GM10847 (cell line): ENCODE measurements around the gene EXOC5.

Source experiments
- POLR2A ChIP-seq: IDR thresholded peaks from 2 replicates; pipeline ENCODE4 v1.6.1; 2011; ENCODE audit not compliant: insufficient read length; ENCODE audit errors: extremely low read depth

The EXOC5 gene, protein sequence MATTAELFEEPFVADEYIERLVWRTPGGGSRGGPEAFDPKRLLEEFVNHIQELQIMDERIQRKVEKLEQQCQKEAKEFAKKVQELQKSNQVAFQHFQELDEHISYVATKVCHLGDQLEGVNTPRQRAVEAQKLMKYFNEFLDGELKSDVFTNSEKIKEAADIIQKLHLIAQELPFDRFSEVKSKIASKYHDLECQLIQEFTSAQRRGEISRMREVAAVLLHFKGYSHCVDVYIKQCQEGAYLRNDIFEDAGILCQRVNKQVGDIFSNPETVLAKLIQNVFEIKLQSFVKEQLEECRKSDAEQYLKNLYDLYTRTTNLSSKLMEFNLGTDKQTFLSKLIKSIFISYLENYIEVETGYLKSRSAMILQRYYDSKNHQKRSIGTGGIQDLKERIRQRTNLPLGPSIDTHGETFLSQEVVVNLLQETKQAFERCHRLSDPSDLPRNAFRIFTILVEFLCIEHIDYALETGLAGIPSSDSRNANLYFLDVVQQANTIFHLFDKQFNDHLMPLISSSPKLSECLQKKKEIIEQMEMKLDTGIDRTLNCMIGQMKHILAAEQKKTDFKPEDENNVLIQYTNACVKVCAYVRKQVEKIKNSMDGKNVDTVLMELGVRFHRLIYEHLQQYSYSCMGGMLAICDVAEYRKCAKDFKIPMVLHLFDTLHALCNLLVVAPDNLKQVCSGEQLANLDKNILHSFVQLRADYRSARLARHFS

DNA sequence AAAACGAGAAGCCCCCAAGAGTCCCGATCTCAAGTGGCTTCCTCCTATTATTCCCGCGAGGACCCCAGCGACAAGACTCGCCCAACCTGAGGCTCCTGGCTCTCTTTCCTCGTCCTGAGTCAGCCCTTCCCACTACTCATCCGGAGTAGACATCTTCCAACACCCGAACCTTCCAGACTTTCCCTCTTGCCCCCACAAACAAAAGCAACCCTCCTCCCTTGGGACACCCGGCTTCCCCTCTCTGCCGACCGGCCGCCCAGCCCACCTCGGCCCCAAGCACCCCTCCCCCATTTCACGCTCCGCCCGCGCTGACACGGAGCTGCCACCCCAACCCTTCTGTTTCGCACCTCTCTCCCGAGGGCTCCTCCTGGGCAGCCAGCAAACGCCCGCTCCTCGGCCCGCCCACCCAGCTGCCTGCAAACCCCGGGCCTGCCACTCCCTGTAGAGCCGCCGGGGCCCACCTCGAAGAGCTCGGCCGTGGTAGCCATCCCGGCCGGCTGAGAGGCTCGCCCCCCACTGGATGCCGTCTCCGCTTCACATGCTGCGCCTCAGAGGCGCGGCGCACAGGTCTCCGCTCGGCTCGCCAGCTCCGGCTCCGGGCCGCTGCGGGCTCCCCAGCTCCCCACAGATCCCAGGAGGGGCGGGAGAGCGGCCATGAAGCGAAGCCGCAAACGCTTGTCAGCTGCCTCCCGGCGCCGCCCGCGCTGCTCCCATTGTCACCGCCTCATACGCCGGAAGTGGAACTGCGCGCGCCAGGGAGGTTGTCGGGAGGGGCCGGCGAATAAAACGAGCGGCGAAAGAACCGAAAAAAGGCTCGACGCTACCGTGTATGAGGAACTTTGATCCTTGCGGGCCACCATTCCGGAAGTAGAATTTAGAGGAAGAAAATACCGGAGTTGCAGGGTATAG, at the start of gene EXOC5, which contains the start of gene AP5M1:
TSS of gene EXOC5 (minus strand) at position 745 of the 909 bp plus-strand sequence. CDS start at position 488, 257 bp downstream.
TSS of gene AP5M1 (plus strand) at position 811 of the 909 bp plus-strand sequence. CDS start 344 bp downstream, outside the sequence.
- peak; percentile 35 for TF ChIP-seq POLR2A

DNA sequence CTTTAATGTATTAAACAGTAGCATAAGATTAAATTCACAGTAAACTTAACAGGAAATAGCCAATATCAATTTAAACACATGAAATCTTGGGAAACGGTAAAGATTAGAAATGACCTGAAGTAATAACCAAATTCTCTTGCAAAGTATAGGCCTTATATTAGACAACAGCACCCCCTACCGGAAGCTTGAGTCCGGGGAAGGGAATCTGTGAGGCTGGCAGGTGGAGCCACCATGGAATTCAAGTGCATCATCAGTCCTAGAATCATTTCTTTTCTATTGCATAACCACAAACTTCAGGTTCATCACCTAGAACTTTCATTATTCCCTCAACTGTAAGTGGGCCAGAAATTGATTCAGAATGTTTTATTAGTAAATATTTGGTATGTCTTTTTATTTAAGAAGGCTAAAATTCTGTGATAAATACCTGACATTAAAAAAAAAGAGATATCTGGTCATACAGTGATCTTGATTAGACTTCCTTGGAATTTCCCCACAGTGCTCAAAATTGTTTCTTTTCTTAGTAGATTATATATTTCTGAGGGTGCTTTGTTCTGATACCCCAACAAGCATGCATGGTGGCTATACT, 48.6 kb upstream of the EXOC5 start:
- no peak for TF ChIP-seq POLR2A

DNA sequence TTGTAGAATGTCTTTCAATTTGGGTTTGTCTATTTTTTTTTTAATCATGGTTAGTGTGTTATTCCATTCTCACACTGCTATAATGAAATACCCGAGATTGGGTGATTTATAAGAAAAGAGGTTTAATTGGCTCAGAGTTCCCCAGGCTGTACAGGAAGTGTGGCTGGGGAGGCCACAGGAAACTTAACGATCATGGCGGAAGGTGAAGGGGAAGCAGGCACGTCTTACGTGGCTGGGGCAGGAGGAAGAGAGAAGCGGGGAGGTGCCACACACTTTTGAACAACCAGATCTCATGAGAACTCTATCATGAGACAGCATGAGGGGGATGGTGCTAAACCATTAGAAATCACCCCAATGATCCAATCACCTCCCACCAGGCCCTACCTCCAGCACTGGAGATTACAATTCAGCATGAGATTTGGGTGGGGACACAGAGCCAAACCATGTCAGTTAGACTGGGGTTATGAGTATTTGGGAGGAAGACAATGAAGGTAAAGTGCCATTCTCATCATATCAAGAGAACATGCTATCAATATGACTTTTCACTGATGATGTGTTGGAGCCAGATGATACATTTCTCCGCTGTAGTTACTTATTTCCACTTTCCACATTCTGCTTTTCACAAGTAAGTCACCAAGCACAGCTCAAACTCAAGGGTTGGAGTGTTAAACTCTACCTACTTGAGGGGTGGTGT, 45.8 kb upstream of the EXOC5 start:
- TF ChIP-seq POLR2A: no peak

DNA sequence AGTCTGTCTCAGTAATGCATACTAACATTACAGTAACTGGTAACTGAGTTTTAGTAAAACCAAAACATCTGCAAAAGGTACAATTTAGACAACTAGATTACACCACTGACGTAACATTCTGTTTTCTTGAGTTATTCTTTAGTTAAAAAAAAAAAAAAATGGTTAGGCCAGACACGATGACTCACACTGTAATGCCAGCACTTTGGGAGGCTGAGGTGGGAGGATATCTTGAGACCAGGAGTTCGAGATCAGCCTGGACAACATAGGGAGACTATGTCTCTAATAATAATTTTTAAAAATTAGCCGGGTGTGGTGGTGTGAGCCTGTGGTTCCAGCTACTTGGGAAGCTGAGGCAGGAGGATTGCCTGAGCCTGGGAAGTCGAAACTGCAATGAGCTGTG, 34.2 kb upstream of the EXOC5 start:
- TF ChIP-seq POLR2A: no peak

DNA sequence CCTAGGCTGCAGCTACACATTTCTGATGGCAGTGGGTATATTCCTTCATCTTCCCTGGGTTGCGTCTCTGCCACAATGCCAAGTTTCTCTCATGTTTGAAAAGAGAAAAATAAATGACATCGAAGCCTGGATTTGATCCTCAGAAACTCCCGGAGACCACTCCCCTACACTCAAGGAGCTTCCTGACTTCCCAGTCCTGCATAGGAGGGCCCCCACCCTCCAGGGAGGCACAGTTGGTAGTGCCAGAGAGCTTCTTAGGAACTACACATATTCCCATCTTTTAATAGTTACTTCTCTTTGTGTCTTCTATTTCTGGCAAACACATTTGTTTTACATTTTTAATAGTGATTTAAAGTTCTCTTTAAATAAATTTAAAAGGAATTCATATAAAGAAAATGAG, 30.8 kb upstream of the EXOC5 start:
- no peak for TF ChIP-seq POLR2A

DNA sequence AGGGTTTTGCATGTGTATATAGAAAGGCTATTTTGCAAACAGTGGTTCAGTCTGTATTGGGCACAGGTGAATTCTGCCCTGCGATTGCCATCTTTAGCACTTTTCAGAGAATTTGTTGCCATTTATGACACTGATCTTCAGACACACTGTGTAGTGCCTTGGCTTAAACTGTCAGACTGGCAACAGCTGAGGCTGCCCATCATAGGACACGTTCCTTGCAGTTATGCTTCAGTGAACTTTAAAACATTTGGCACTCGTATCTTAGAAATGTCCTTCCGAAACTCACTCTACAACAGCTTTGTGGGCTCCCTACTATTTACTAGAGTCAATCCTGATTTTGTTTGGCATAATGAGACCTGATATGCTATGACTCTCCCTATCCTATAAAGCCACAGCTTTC, 29.1 kb upstream of the EXOC5 start:
- TF ChIP-seq POLR2A: no peak

DNA sequence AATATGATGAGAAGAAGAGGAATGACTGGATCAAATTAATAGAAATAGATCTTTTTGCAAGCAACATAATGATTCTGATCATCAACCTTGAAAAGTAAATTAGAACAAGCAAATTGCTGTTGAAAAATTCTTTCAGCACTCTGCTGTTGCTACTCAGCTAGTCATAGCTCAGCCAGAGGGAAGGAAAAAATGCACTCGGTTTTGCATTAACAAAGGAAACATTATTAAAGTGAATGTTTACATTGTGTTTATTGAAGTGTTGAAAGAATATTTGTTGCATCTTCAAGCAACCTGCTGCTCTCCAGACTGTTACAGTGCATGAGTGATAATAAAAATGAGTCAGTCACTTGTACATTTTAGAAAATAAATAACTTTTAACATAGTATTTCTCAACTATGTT, 26.5 kb upstream of the EXOC5 start:
- TF ChIP-seq POLR2A: no peak

DNA sequence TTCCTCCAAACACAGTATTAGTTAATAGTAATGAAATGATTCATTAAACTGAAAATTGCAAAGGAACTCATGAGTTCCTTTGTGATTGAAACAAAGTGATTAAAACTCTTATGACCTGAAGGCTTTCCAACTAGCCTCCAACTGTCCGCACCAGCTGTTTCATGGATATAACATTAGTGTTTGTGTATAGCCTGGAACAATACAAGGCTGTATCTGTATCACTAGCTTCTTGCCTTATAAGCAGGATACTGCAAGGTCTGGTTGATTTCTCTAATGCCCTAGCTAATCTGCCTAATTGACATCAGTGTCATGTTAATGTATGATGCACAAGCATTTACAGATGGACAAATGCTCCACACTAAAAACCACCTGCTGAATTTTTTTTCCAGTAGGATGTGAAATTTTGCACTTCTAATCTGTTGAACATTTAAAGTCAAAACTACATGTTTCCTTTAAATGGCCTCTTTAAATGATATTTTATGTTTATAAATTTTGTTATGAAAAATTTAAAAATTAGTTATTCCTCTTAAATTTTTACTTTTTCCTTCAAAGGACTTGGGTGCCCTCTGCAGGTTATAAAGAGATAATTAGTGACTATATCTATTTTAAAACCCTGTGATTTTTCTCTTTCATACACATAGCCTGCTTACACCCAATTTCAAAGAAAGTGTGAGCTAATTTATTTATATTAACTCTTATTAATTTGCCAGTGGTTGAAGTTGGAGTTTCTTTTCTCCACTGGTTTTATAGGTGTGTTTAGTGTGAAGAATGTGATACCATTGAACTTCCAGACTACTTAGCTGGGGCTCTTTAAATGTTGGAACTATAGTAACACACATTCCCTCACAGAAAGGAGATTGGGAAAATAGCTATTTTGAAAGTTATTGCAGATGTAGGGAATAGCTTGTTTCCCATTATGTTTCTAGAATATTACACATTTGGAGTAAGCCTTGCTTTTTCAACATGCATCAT, 25.4 kb upstream of the EXOC5 start:
- TF ChIP-seq POLR2A: no peak

DNA sequence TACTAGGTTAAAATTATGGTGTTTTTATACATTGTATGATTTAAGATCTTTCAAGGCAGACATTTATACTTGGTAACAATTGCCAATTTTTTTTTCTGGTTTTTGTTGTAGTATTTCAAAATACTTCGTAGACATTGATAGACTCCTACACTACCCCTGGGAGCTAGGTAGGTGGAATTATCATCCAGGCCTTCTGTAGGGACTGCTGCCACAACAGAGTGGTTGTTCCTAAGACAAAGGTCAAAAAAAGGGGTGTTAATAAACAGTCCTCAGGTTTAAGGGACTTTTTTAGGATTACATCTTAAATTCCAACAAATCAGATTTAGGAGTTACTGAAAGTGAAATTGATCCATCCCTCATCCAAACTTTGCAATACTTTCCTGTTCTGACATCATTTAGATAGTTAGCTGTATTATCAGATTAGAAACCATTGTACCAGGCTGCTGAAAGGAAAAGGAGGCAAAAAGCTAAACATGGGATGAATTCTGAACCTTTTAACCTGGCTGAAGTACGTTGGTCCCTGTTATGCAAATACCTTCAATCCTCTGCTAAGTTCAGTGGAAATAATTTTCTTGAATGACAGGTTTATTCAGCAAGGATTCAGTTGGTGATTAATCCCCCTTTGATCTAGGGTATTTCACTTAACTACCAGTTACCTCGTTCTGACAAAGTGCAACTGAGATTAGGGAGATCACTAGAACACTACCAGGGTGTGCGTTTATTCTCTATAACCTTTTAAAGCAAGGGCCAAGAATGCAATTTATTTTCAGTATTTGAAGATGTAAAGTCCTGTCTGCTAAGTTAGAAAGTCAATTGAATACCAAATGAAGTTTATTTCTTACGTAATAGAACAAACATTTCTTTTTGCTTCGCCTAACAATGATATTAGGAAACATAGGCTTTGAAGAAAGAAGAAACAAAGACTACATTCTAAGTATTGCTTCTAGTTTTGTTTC, 23.3 kb upstream of the EXOC5 start:
- no peak for TF ChIP-seq POLR2A

DNA sequence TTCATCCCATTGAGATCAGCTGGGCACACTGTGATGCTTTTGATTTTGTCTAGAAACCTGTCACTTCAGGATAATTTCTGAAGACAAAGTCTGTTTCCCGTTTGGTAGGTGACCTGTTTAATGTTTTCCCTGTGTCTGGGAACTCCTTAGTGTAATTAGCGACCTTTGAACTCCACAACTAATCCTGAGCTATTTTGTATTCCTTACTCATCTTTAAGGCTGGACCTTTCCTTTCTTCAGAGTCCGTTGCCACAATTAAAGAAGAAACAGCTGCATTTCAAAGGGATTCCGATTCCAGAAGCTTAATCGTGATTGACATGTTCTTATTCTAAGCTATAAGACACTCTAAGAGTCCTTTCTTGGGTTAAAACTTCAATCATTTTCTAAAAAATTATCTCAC, 22.0 kb upstream of the EXOC5 start:
- TF ChIP-seq POLR2A: no peak

DNA sequence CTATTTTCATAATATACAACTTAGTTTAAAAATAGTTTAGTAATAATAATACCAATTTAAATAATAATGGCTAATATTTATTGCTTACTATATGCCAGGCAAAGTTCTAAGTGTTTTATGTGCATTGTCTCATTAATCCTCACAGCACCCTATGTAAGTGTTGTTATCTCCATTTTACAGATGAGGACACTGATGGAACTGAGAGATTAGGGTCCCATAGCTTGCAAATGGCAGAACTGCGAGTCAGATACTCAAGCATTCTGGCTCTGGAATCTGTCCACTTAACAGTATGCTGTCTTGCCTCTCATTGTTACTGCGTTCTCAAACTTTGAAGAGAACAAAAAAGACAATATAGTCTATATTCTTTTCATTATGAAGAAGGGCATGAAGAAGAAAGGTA, 19.0 kb upstream of the EXOC5 start:
- TF ChIP-seq POLR2A: no peak

DNA sequence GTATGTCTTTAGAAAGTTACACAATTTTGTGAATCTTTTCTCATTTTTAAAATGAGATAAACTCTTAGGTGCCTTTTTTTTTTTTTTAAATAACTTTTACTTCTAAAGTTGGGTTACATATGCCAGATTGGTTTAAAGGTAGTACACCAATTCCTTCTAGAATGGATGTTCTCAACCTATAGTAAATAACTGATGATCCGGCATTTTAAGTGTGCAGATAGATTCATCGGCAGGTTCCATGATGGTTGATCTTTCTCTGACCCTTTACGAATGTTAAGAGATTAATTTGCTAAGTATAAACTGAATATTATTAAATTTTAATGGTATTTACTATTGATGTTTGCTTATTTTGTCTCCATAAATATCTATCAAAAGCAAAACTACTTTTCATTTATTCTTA, 8.4 kb upstream of the EXOC5 start:
- TF ChIP-seq POLR2A: no peak
